ENCODE data around the gene EHBP1L1.

Gene EHBP1L1

DNA sequence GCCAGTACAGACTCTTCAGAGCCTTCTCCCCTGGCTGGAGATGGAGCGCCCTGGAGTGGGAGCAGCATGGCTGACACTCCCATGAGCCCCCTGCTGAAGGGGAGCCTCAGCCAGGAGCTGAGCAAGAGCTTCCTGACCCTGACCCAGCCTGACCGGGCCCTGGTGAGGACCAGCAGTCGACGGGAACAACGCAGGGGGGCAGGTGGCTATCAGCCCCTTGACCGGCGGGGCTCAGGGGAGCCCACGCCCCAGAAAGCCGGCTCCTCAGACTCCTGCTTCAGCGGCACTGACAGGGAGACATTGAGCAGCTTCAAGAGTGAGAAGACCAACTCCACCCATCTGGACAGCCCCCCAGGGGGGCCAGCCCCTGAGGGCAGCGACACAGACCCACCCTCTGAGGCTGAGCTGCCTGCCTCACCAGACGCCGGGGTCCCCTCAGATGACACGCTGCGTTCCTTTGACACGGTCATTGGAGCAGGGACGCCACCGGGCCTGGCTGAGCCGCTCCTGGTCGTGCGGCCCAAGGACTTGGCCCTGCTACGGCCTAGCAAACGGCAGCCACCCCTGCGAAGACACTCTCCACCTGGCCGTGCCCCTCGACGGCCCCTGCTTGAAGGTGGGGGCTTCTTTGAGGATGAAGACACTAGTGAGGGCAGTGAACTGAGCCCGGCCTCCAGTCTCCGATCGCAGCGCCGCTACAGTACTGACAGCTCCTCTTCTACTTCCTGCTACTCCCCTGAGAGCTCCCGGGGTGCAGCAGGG is 42.3 kb downstream of the EHBP1L1 start:
- Histone ChIP-seq H3K27me3 (ENCODE audit: insufficient read depth, low read length, poor library complexity) (no peaks in the 10 kb centered on the region), H2AFZ (ENCODE audit: low read depth, low read length) (no peak overlapping the region), H3K79me2 (ENCODE audit: insufficient read depth, low read length) (peaks cover 76% of the 10 kb centered on the region), H3K9ac (ENCODE audit: low read depth, low read length) (no peak overlapping the region; the same call in 1 of the 2 replicates), H4K20me1 (ENCODE audit: insufficient read depth, low read length) (peaks cover 61% of the 10 kb centered on the region), H3K9me3 (ENCODE audit: insufficient read depth, low read length, severe bottlenecking) (no peaks in the 10 kb centered on the region), H3K27ac (ENCODE audit: low read length) (no peak overlapping the region), H3K4me3 (ENCODE audit: low read depth in 1 of 2, low read length in 2 of 2) (no peak overlapping the region), H3K4me1 (ENCODE audit: insufficient read depth, low read length) (peaks cover 36% of the 10 kb centered on the region), H3K4me2 (ENCODE audit: insufficient read depth, low read length) (peak overlapping the region; percentile 100; the same call in 1 of the 2 replicates), H3K36me3 (ENCODE audit: insufficient read depth, low read length) (peaks cover 69% of the 10 kb centered on the region)
- ATAC-seq (ENCODE audit: insufficient read depth, low read depth) (no peak), DNase-seq (no peak)
- no peak for TF ChIP-seq EZH2 (IDR thresholded peaks at IDR 0.05; ENCODE audit: borderline replicate concordance, low read depth, low read length, severe bottlenecking)
- TF ChIP-seq, protein P1, sequence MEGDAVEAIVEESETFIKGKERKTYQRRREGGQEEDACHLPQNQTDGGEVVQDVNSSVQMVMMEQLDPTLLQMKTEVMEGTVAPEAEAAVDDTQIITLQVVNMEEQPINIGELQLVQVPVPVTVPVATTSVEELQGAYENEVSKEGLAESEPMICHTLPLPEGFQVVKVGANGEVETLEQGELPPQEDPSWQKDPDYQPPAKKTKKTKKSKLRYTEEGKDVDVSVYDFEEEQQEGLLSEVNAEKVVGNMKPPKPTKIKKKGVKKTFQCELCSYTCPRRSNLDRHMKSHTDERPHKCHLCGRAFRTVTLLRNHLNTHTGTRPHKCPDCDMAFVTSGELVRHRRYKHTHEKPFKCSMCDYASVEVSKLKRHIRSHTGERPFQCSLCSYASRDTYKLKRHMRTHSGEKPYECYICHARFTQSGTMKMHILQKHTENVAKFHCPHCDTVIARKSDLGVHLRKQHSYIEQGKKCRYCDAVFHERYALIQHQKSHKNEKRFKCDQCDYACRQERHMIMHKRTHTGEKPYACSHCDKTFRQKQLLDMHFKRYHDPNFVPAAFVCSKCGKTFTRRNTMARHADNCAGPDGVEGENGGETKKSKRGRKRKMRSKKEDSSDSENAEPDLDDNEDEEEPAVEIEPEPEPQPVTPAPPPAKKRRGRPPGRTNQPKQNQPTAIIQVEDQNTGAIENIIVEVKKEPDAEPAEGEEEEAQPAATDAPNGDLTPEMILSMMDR (IDR thresholded peaks at IDR 0.05; ENCODE audit: borderline replicate concordance, extremely low read depth, low read length, poor library complexity, severe bottlenecking), result no peak

DNA sequence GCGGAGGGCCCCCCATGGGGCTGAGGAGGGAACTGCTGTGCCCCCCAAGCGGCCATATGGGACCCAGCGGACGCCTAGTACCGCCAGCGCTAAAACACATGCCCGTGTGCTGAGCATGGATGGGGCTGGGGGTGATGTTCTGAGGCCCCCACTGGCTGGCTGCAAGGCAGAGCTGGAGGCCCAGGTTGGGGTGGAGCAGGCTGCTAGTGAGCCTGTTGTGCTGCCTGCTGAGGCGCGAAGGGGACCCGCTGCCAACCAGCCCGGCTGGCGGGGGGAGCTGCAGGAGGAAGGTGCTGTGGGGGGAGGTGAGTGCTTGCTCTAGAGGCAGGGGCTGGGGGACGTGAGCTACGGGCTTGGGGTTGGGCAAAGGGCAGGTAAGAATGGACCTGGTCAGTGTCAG is 42.9 kb downstream of the EHBP1L1 start:
- ATAC-seq (ENCODE audit: insufficient read depth, low read depth) (no peak), DNase-seq (no peak)
- peaks cover 67% of the 10 kb centered on the region for H4K20me1 ChIP-seq (ENCODE audit: insufficient read depth, low read length)
- no peak for TF ChIP-seq EZH2 (IDR thresholded peaks at IDR 0.05; ENCODE audit: borderline replicate concordance, low read depth, low read length, severe bottlenecking)
- TF ChIP-seq, protein P1 (IDR thresholded peaks at IDR 0.05; ENCODE audit: borderline replicate concordance, extremely low read depth, low read length, poor library complexity, severe bottlenecking), result no peak
- no peaks in the 10 kb centered on the region for H3K9me3 ChIP-seq (ENCODE audit: insufficient read depth, low read length, severe bottlenecking)
- no peak overlapping the region for H2AFZ ChIP-seq (ENCODE audit: low read depth, low read length)
- H3K4me1 ChIP-seq (ENCODE audit: insufficient read depth, low read length), result peaks cover 31% of the 10 kb centered on the region
- H3K79me2 ChIP-seq (ENCODE audit: insufficient read depth, low read length), result peaks cover 72% of the 10 kb centered on the region
- H3K27me3 ChIP-seq (ENCODE audit: insufficient read depth, low read length, poor library complexity), result no peaks in the 10 kb centered on the region
- H3K36me3 ChIP-seq (ENCODE audit: insufficient read depth, low read length), result peaks cover 73% of the 10 kb centered on the region
- peak overlapping the region; percentile 7; the same call in 1 of the 2 replicates for H3K4me2 ChIP-seq (ENCODE audit: insufficient read depth, low read length)
- no peak overlapping the region for H3K27ac ChIP-seq (ENCODE audit: low read length)
- H3K9ac ChIP-seq (ENCODE audit: low read depth, low read length), result no peak overlapping the region
- no peak overlapping the region for H3K4me3 ChIP-seq (ENCODE audit: low read depth in 1 of 2, low read length in 2 of 2)

DNA sequence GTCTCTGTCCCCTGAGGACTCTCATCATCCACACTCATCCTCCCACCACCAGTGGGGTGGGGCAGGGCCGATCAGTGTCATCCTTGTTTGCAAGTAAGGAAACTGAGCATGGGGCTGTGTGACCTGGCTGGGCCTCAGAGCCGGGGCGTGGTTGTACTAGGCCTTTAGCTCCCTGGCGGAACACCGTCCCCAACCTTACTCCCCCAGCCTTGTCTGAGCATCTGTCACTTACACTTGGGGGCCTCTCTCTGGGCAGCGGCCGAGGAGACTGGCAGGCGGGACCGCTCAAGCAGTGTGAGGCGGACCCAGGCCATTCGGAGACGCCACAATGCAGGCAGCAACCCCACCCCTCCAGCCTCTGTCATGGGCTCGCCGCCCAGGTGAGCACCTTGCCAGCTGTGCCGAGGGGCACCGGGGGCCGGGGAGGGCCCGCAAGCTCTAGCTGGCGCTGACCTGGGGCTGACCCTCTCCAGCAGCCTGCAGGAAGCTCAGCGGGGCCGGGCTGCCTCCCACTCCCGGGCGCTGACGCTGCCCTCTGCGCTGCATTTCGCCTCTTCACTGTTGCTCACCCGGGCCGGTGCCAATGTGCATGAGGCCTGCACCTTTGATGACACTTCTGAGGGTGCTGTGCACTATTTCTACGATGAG is 43.6 kb downstream of the EHBP1L1 start:
- Histone ChIP-seq H3K36me3 (ENCODE audit: insufficient read depth, low read length) (peaks cover 80% of the 10 kb centered on the region), H4K20me1 (ENCODE audit: insufficient read depth, low read length) (peaks cover 68% of the 10 kb centered on the region)

More for the DNA sequence above, 43.6 kb downstream of the EHBP1L1 start:
- Histone ChIP-seq H3K27ac (ENCODE audit: low read length) (no peak overlapping the region), H2AFZ (ENCODE audit: low read depth, low read length) (no peak overlapping the region), H3K4me1 (ENCODE audit: insufficient read depth, low read length) (peaks cover 31% of the 10 kb centered on the region), H3K27me3 (ENCODE audit: insufficient read depth, low read length, poor library complexity) (no peaks in the 10 kb centered on the region), H3K4me2 (ENCODE audit: insufficient read depth, low read length) (no peak overlapping the region), H3K4me3 (ENCODE audit: low read depth in 1 of 2, low read length in 2 of 2) (no peak overlapping the region), H3K9ac (ENCODE audit: low read depth, low read length) (no peak overlapping the region), H3K79me2 (ENCODE audit: insufficient read depth, low read length) (peaks cover 65% of the 10 kb centered on the region), H3K9me3 (ENCODE audit: insufficient read depth, low read length, severe bottlenecking) (no peaks in the 10 kb centered on the region)
- ATAC-seq (ENCODE audit: insufficient read depth, low read depth) (no peak), DNase-seq (no peak)
- TF ChIP-seq, protein P1 (IDR thresholded peaks at IDR 0.05; ENCODE audit: borderline replicate concordance, extremely low read depth, low read length, poor library complexity, severe bottlenecking), result no peak
- TF ChIP-seq EZH2 (IDR thresholded peaks at IDR 0.05; ENCODE audit: borderline replicate concordance, low read depth, low read length, severe bottlenecking), result no peak

All from DND-41 (cell line).